NT2/D1 (cell line): ENCODE data around the gene MSS51.

Experiments
- DNase-seq: peaks from one replicate; pipeline ENCODE4 v3.0.0-alpha.2; 2011; ENCODE audit warnings: low read depth, low spot score
- H3K27me3 ChIP-seq: 2 replicates; pipeline ENCODE4 v1.6.0; 2011; ENCODE audit warnings: mild to moderate bottlenecking; ENCODE audit not compliant: insufficient read length, insufficient read depth
- H3K36me3 ChIP-seq: 2 replicates; pipeline ENCODE4 v1.6.1; 2011; ENCODE audit warnings: mild to moderate bottlenecking, low read length, mixed read lengths; ENCODE audit not compliant: insufficient read depth, insufficient read length
- H3K4me1 ChIP-seq: 2 replicates; pipeline ENCODE4 v1.5.1; 2011; ENCODE audit not compliant: insufficient read depth, insufficient read length
- H3K4me3 ChIP-seq: 2 replicates; pipeline ENCODE4 v1.5.1; 2011; ENCODE audit warnings: low read depth; ENCODE audit not compliant: insufficient read length
- H3K9ac ChIP-seq: 2 replicates; pipeline ENCODE4 v1.6.0; 2011; ENCODE audit warnings: low read depth; ENCODE audit not compliant: insufficient read length
- H3K9me3 ChIP-seq: 2 replicates; pipeline ENCODE4 v1.5.1; 2011; ENCODE audit warnings: mild to moderate bottlenecking, low read length; ENCODE audit not compliant: insufficient read depth
- SUZ12 ChIP-seq: IDR thresholded peaks from 2 replicates; pipeline ENCODE4 v1.6.1; 2011; ENCODE audit not compliant: insufficient read length, insufficient read depth; ENCODE audit errors: extremely low read depth
- YY1 ChIP-seq: IDR thresholded peaks from 2 replicates; pipeline ENCODE4 v1.6.1; 2011; ENCODE audit not compliant: insufficient read length, insufficient read depth
- ZNF274 ChIP-seq: IDR thresholded peaks from 2 replicates; pipeline ENCODE4 v1.6.1; 2011; ENCODE audit warnings: mild to moderate bottlenecking, low read depth, low read length

Gene MSS51

GRCh38 chr10:73459683-73460314 is 26.4 kb upstream of the MSS51 start:
- no peak for DNase-seq
- Histone ChIP-seq H3K4me1 (no peaks in the 10 kb centered on the region), H3K4me3 (no peak overlapping the region), H3K9ac (no peak overlapping the region), H3K27me3 (no peaks in the 10 kb centered on the region), H3K36me3 (peaks cover 17% of the 10 kb centered on the region), H3K9me3 (no peaks in the 10 kb centered on the region)
- TF ChIP-seq YY1, result no peak
- TF ChIP-seq SUZ12, result no peak
- no peak for TF ChIP-seq ZNF274

- no peak overlapping the region for H3K9ac ChIP-seq
- no peak for DNase-seq
Measured at GRCh38 chr10:73456187-73456890, 23.0 kb upstream of the MSS51 start.

GRCh38 chr10:73449113-73449512 is 15.8 kb upstream of the MSS51 start:
- H3K27me3 ChIP-seq, result no peaks in the 10 kb centered on the region
- no peaks in the 10 kb centered on the region for H3K4me1 ChIP-seq
- no peak overlapping the region for H3K4me3 ChIP-seq
- H3K9me3 ChIP-seq, result no peaks in the 10 kb centered on the region
- peaks cover 15% of the 10 kb centered on the region for H3K36me3 ChIP-seq
- DNase-seq, result no peak
- no peak for TF ChIP-seq YY1
- TF ChIP-seq SUZ12, result no peak
- no peak for TF ChIP-seq ZNF274
- H3K9ac ChIP-seq, result no peak overlapping the region

More at GRCh38 chr10:73456187-73456890, 23.0 kb upstream of the MSS51 start:
- Histone ChIP-seq H3K27me3 (no peaks in the 10 kb centered on the region), H3K9me3 (no peaks in the 10 kb centered on the region), H3K4me1 (no peaks in the 10 kb centered on the region), H3K36me3 (peaks cover 15% of the 10 kb centered on the region), H3K4me3 (no peak overlapping the region)
- TF ChIP-seq SUZ12 (no peak), ZNF274 (no peak), YY1 (no peak)

DNA sequence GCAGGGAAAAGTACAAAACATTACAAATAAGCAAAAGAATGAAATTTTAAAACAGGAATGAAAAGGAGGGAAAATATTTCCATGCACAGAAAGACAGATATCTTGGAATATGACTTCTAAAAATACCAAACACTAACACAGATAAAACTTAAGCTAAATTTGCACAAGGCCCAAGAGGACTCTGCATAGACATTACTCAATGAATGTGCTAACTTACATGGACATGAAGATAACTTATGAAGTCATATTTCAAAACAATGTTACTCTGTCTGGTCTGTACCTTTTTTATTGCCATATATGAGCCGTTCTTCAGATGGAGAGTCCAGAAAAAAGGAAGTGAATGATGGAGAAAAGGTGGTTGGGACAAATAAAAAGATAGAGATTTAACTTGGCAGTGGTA is 15.0 kb upstream of the MSS51 start:
- Histone ChIP-seq H3K9ac (no peak overlapping the region), H3K36me3 (peaks cover 14% of the 10 kb centered on the region), H3K9me3 (no peaks in the 10 kb centered on the region), H3K4me1 (no peaks in the 10 kb centered on the region), H3K4me3 (no peak overlapping the region), H3K27me3 (no peaks in the 10 kb centered on the region)
- TF ChIP-seq ZNF274, result no peak
- no peak for TF ChIP-seq YY1
- no peak for TF ChIP-seq SUZ12
- DNase-seq, result no peak

DNA sequence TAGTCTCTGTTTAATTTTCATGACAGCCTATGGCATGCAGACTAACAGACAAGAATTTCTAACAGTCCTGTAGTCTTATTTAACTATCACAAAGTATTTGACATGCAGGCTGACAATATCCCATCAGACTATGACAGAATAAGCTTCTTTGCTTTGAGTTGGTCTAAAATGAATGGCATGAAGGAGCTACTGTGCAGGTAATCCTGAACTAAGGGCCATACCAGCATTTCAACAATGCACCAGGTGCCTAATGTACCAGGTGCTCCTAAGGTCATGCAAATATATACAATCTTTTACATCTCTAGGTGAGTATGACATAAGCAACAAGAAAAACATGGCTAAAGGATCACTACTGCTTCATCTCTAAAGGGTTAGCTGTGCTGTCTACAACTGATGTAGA is 13.6 kb upstream of the MSS51 start:
- no peak for DNase-seq
- H3K36me3 ChIP-seq, result peaks cover 6% of the 10 kb centered on the region
- H3K9me3 ChIP-seq, result no peaks in the 10 kb centered on the region
- no peak overlapping the region for H3K9ac ChIP-seq
- no peaks in the 10 kb centered on the region for H3K4me1 ChIP-seq
- H3K27me3 ChIP-seq, result no peaks in the 10 kb centered on the region
- no peak overlapping the region for H3K4me3 ChIP-seq
- TF ChIP-seq ZNF274 (no peak), SUZ12 (no peak), YY1 (no peak)

- Histone ChIP-seq H3K4me1 (no peaks in the 10 kb centered on the region), H3K27me3 (no peaks in the 10 kb centered on the region), H3K9ac (no peak overlapping the region), H3K9me3 (no peaks in the 10 kb centered on the region), H3K36me3 (peaks cover 6% of the 10 kb centered on the region), H3K4me3 (no peak overlapping the region)
- DNase-seq, result no peak
- TF ChIP-seq ZNF274 (no peak), YY1 (no peak), SUZ12 (no peak)
Measured at GRCh38 chr10:73444457-73444856, 11.1 kb upstream of the MSS51 start.

- Histone ChIP-seq H3K9ac (no peak overlapping the region), H3K27me3 (no peaks in the 10 kb centered on the region), H3K9me3 (no peaks in the 10 kb centered on the region), H3K4me1 (no peaks in the 10 kb centered on the region), H3K36me3 (peaks cover 18% of the 10 kb centered on the region), H3K4me3 (no peak overlapping the region)
- DNase-seq, result no peak
- TF ChIP-seq YY1, result no peak
- TF ChIP-seq ZNF274, result no peak
- TF ChIP-seq SUZ12, result no peak
Measured at GRCh38 chr10:73439605-73440312, 6.4 kb upstream of the MSS51 start.
